Loucy (cell line): ENCODE data around the gene MRPS16.
A peak's percentile ranks its signal among the peaks of the same experiment; 100 is the strongest.

Source experiments
- H2AFZ ChIP-seq: fragments of 200-600 bp; sonication (generic); 2 replicates; pipeline ENCODE4 v1.6.0; 2016; ENCODE audit warnings: antibody characterized with exemption, mild to moderate bottlenecking, low read length, moderate library complexity
- H3F3A ChIP-seq: fragments of 200-600 bp; 2 replicates; pipeline ENCODE4 v1.6.0; 2016; ENCODE audit warnings: antibody characterized with exemption, low read depth, mild to moderate bottlenecking
- H3K27me3 ChIP-seq: fragments of 200-600 bp; sonication (generic); 2 replicates; pipeline ENCODE4 v1.6.1; 2014; ENCODE audit warnings: low read length, mild to moderate bottlenecking; ENCODE audit not compliant: insufficient read depth, poor library complexity, severe bottlenecking
- H3K36me3 ChIP-seq: fragments of 200-600 bp; sonication (generic); 2 replicates; pipeline ENCODE4 v1.6.1; 2016; ENCODE audit warnings: low read length; ENCODE audit not compliant: insufficient read depth
- H3K4me1 ChIP-seq: fragments of 200-600 bp; sonication (generic); 2 replicates; pipeline ENCODE4 v1.5.1; 2014; ENCODE audit warnings: low read length, mild to moderate bottlenecking; ENCODE audit not compliant: insufficient read depth, poor library complexity, severe bottlenecking
- H3K4me2 ChIP-seq: fragments of 200-600 bp; sonication (generic); 2 replicates; pipeline ENCODE4 v1.6.0; 2014; ENCODE audit warnings: antibody characterized with exemption, low read length, low read depth, mild to moderate bottlenecking; ENCODE audit not compliant: poor library complexity, severe bottlenecking
- H3K4me3 ChIP-seq: fragments of 200-600 bp; sonication (generic); 2 replicates; pipeline ENCODE4 v1.5.1; 2014; ENCODE audit warnings: low read length, mild to moderate bottlenecking, mixed read lengths; ENCODE audit not compliant: poor library complexity, severe bottlenecking
- H3K79me2 ChIP-seq: fragments of 200-600 bp; sonication (generic); 2 replicates; pipeline ENCODE4 v1.6.1; 2014; ENCODE audit warnings: low read length; ENCODE audit not compliant: insufficient read depth
- H3K9ac ChIP-seq: fragments of 200-600 bp; sonication (generic); 2 replicates; pipeline ENCODE4 v1.6.0; 2014; ENCODE audit warnings: mild to moderate bottlenecking, low read depth, low read length, moderate library complexity; ENCODE audit not compliant: poor library complexity, severe bottlenecking
- H3K9me2 ChIP-seq: fragments of 200-600 bp; sonication (generic); replicated peaks from 2 replicates; pipeline ENCODE4 v1.6.1; 2016; ENCODE audit warnings: low read depth, low read length, mixed read lengths
- H3K9me3 ChIP-seq: fragments of 200-600 bp; sonication (generic); 2 replicates; pipeline ENCODE4 v1.6.1; 2014; ENCODE audit warnings: mild to moderate bottlenecking, antibody characterized with exemption, low read length, low read depth; ENCODE audit not compliant: insufficient read depth
- H4K20me1 ChIP-seq: fragments of 200-600 bp; sonication (generic); 2 replicates; pipeline ENCODE4 v1.6.0; 2014; ENCODE audit warnings: antibody characterized with exemption, low read length, mild to moderate bottlenecking; ENCODE audit not compliant: insufficient read depth, poor library complexity, severe bottlenecking
- EZH2phosphoT487 ChIP-seq: fragments of 200-600 bp; IDR thresholded peaks from 2 replicates; pipeline ENCODE4 v1.6.1; 2018; ENCODE audit warnings: antibody characterized with exemption, mild to moderate bottlenecking, moderate library complexity, borderline replicate concordance
- TF ChIP-seq, protein P1 (sequence below): fragments of 200-600 bp; sonication (generic); conservative IDR thresholded peaks from 2 replicates; pipeline ENCODE4 v1.5.1; 2014; ENCODE audit warnings: mild to moderate bottlenecking, antibody characterized with exemption, low read length

Gene MRPS16

GRCh38 chr10:73251683-73252444 is 580 bp downstream of the MRPS16 start:
- Histone ChIP-seq H3K4me1 (peaks cover 22% of the 10 kb centered on the region), H3F3A (no peaks in the 10 kb centered on the region; the same call in 1 of the 2 replicates), H3K9me2 (no peaks in the 10 kb centered on the region), H3K27me3 (no peaks in the 10 kb centered on the region), H3K9ac (peak overlapping the region; percentile 98), H3K4me3 (peak overlapping the region; percentile 81), H3K36me3 (no peaks in the 10 kb centered on the region), H2AFZ (peak overlapping the region; percentile 94), H3K9me3 (no peaks in the 10 kb centered on the region), H3K79me2 (peaks cover 63% of the 10 kb centered on the region), H3K4me2 (peak overlapping the region; percentile 99), H4K20me1 (peaks cover 8% of the 10 kb centered on the region)
- TF ChIP-seq, protein P1, sequence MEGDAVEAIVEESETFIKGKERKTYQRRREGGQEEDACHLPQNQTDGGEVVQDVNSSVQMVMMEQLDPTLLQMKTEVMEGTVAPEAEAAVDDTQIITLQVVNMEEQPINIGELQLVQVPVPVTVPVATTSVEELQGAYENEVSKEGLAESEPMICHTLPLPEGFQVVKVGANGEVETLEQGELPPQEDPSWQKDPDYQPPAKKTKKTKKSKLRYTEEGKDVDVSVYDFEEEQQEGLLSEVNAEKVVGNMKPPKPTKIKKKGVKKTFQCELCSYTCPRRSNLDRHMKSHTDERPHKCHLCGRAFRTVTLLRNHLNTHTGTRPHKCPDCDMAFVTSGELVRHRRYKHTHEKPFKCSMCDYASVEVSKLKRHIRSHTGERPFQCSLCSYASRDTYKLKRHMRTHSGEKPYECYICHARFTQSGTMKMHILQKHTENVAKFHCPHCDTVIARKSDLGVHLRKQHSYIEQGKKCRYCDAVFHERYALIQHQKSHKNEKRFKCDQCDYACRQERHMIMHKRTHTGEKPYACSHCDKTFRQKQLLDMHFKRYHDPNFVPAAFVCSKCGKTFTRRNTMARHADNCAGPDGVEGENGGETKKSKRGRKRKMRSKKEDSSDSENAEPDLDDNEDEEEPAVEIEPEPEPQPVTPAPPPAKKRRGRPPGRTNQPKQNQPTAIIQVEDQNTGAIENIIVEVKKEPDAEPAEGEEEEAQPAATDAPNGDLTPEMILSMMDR = no peak
- TF ChIP-seq EZH2phosphoT487 = no peak

DNA sequence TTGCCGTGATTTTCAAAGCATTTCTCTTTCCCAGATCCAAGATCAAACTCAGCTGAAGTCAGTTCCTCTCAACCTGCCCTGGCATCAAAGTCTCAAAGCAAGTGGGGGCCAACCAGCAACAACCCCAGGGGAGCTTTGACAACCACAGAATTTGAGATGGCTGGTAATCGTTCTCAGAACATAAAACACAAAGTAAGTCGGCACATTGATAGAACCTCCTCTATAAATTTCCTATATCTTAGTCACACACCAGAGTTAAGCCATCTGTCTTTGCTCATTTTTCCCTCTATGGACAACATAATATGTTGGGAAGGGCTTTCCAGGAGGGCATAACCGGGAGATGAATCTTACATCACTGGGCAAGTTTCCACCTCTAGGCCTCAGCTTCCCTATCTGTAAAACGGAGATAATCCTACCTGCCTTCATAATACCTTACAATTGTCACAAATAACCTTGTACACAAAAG is 4.2 kb downstream of the MRPS16 start:
- peaks cover 18% of the 10 kb centered on the region; the same call in 1 of the 2 replicates for H3F3A ChIP-seq
- peak overlapping the region; percentile 96 for H3K4me3 ChIP-seq
- no peaks in the 10 kb centered on the region for H3K9me3 ChIP-seq

DNA sequence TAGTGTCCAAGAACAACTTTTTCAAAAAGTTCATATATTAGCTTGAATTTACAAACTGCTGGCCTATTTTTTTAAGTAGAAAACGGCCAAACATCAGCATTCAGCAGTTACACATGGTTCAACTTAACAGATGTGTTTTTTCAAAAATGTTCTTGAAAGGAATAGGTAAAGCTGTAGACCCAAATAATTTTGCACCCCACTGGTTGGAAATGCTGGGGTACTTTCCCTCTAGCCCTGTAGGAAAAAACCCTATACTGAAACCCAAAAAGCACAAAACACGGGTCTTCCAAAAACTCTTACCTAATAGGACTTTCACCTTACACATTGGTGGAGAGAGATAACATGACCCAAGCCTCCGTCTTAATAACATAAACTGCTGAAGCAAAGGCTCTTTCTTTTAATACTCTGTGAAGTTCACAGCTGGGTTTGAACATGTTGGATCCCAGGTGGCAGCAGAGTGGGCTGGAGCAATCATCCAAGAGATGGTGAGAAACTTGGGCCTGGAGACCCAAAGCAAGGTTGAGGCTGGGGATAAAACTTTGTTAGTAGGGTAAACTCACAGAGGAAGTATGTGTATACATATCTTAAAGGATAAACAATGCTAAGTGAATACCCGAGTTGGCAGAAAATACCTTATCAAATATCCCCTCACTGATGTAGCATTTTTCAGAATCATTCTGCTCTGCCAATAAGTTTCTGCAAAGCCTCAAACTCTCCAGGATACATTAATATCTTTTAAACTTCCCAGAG is 4.8 kb downstream of the MRPS16 start:
- peak overlapping the region; percentile 48; the same call in 1 of the 2 replicates for H2AFZ ChIP-seq
- H4K20me1 ChIP-seq = peaks cover 40% of the 10 kb centered on the region
- H3F3A ChIP-seq = peaks cover 18% of the 10 kb centered on the region; the same call in 1 of the 2 replicates
- peaks cover 90% of the 10 kb centered on the region for H3K79me2 ChIP-seq
- H3K27me3 ChIP-seq = no peaks in the 10 kb centered on the region
- H3K4me2 ChIP-seq = peak overlapping the region; percentile 90
- H3K9me2 ChIP-seq = no peaks in the 10 kb centered on the region
- H3K9ac ChIP-seq = peak overlapping the region; percentile 94
- peaks cover 19% of the 10 kb centered on the region; the same call in 1 of the 2 replicates for H3K36me3 ChIP-seq
- H3K4me1 ChIP-seq = peaks cover 57% of the 10 kb centered on the region
- no peaks in the 10 kb centered on the region for H3K9me3 ChIP-seq
- TF ChIP-seq EZH2phosphoT487 = no peak
- TF ChIP-seq, protein P1 = no peak
- H3K4me3 ChIP-seq = peak overlapping the region; percentile 96

More for the DNA sequence above, 4.2 kb downstream of the MRPS16 start:
- no peak overlapping the region for H2AFZ ChIP-seq
- peaks cover 13% of the 10 kb centered on the region; the same call in 1 of the 2 replicates for H3K36me3 ChIP-seq
- H3K9me2 ChIP-seq = no peaks in the 10 kb centered on the region
- TF ChIP-seq, protein P1 = no peak
- TF ChIP-seq EZH2phosphoT487 = no peak
- peak overlapping the region; percentile 94 for H3K9ac ChIP-seq
- H4K20me1 ChIP-seq = peaks cover 37% of the 10 kb centered on the region
- H3K27me3 ChIP-seq = no peaks in the 10 kb centered on the region
- peak overlapping the region; percentile 90 for H3K4me2 ChIP-seq
- H3K79me2 ChIP-seq = peaks cover 90% of the 10 kb centered on the region
- H3K4me1 ChIP-seq = peaks cover 51% of the 10 kb centered on the region
